Epidermal melanocyte (primary cell): ENCODE data around the gene SLC35G2.
"Not testable (repeated sequence)": the region's sequence is repeated elsewhere in the genome, so short reads cannot be mapped to it uniquely, and the experiment has no call there.

Experiments
- DNase-seq: peaks from one replicate; pipeline ENCODE4 v3.0.0; 2011; ENCODE audit warnings: low spot score; ENCODE audit not compliant: insufficient read length

The SLC35G2 gene

DNA sequence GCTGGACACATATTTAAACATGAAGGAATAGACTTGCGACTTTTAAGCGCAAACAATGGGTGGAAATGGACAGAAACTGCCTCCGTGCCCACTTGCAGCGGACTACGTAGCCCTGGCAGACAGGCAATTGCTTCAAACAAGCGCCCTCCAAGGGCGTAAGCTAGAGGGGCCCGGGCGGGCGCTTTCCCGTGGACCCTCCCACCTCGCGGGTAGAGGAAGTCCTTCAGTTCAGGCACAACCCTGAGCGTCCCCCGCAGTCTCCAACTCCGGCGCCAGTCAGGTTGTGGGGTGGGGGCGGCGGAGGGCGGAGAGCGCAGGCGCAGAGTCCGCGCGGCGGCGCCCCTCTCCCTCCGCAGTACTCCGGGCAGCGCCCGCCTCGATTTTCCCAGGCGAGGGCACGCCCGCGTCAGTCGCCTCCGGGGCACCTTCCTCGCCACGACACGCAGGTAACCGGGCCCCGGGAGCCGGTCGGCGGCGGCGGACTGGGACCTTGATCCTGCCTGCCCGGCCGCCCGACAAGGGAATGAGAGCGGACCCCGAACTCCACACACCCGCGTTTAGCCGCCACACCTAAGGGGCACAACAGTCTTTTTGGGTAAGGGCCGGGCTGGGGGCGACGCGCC is at the start of gene SLC35G2:
Gene SLC35G2, plus strand, starts transcription at position 358 of the 623 bp plus-strand sequence. CDS start 35,335 bp downstream, outside the sequence.
- DNase-seq, result no peak

DNA sequence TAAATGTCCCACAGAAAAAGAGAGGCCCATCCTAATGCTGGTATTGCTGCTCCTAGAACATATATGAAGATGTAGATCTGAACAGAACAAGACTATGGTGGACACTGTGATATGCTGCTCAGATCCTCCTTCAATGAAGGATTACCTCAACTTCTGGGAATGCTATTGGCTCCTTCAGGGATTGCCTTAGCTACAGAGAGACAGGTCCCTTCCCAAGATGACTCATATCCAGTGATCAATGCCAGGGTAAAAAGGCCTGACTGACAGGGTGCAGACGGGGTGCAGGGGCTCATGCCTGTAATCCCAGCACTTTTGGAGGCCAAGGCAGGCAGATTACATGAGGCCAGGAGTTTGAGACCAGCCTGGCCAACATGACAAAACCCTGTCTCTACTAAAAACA is 46.2 kb upstream of the SLC35G2 start:
- no peak for DNase-seq

DNA sequence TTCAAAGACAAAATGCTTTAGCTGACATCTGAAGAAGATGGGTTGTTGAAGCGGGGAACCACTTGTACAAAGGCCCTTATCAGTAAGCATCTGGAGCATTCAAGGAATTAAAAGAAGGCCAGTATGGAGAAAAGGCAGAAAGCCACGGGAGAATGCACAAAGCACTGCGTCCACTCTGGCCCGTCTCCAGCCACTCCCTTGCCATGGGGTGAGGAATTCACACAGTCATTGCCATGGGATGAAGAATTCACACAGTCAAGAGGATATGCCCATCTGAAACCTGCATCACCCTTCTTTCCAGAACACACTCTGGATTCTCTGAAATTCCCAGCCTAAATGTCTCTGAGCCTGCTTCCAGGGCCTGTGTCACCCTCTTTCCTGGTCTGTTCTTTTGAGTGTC is 40.1 kb upstream of the SLC35G2 start:
- DNase-seq, result no peak

DNA sequence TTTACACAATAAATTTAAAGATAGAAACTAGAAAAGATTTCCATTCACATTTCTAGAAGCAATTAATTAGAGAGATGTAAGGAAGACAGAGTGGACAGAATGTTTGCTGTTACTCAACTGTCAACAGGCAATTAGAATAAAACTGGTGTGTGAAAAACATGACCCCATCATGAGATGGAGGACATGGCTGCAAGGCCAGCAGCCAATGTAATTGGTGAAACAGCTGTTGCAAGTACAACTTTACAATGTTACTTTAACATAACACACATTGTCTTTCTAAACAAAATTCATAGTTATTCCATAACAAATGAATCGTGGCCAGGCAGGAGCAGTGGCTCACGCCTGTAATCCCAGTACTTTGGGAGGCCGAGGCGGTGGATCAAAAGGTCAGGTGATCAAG is 38.2 kb upstream of the SLC35G2 start:
- DNase-seq, result no peak

DNA sequence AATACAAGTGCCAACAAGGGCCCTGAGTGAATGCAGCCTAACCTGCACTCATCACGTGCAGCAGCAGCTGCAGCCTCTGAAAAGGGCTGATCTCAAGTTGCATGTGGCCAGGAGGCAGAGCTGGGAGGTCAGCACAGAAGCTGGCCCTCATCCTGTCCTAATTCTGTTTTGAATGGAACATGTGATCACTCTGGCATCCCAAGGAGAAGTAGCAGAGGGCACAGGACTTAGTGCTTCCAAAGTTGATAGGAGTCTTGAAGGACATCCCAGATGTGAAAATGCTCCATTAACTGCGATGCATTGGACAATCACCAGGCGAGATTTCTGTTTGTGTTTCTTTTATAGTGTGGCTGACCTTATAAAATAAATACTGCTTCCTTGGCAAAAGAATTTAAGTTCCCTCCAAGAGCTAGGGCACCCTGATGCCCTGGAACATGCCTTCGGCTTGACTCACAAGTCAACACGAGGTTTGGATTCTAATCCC is 35.2 kb upstream of the SLC35G2 start:
- DNase-seq, result no peak

DNA sequence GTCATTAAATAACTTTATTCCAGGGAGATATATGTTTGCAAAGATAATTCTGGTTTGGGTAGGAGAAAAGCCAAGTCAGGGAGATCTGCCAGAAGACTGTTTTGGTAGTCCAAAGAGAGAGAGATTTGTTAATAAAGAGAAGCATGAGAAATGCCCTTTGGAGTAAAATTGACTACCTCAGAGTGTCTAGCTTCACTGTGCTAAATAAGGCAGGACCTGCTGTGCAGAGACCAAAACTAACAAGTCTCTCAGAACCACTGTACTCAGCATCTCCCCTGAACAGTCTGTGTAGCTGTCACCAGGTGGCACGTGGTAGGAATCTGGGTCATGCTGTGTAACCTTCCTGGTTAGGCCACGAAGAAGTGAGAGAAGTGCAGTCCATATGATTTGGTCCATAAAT is 31.6 kb upstream of the SLC35G2 start:
- DNase-seq, result no peak

DNA sequence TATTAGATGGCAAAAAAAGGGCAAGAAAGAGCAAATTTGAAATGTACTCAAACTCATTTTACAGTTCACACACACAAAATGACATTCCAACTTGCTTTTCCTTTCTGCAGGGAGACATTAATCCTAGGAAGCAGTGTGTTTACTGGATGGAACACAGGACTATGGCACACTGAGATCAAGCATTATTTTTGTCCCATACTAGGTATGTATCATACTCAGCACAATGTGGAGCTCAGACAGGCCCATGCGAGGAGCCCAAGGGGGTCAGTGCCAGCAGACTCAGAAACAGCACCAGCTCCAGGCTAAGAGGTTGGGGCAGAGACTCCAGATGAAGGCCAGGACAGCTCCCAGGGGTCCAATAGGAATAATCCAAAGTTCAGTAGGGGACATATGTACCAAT is 30.8 kb upstream of the SLC35G2 start:
- DNase-seq, result no peak

DNA sequence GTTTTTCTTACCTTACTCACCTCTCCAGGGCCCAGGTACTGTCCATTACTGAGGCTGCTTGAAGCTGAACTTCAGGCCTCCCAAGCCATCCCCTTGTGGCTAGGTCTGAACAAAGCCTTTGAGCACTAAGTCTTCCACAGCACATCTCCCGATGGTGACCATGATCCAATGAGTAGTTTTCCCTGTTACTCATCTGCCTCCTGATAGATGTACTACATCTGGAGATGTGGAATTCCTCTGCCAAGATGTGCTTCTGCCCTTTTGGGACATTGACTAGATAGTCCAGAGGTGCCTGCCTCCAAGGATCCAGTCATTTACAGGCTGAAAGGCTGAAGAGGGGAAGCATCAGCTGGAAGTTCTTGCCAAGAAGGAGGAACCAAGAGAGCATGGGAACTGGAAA is 28.9 kb upstream of the SLC35G2 start:
- no peak for DNase-seq

DNA sequence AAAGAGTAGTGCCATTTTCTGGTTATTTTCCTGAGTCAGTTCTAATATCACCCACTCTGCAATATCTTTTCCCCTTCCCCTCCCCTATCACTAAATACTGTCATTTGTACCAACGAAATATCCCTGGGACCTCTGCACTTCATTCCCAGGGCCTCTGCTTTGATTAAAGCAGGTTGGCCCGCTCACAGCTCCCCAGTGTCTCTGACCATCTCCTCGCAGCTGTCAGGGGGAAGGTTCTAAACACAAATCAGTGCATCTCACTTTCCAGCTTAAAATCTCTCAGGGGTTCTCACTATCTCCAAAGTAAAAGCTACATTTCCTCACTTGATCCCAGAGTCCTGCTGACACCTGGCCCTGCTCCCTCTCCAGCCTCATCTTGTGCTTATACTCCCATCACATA is 28.1 kb upstream of the SLC35G2 start:
- no peak for DNase-seq

DNA sequence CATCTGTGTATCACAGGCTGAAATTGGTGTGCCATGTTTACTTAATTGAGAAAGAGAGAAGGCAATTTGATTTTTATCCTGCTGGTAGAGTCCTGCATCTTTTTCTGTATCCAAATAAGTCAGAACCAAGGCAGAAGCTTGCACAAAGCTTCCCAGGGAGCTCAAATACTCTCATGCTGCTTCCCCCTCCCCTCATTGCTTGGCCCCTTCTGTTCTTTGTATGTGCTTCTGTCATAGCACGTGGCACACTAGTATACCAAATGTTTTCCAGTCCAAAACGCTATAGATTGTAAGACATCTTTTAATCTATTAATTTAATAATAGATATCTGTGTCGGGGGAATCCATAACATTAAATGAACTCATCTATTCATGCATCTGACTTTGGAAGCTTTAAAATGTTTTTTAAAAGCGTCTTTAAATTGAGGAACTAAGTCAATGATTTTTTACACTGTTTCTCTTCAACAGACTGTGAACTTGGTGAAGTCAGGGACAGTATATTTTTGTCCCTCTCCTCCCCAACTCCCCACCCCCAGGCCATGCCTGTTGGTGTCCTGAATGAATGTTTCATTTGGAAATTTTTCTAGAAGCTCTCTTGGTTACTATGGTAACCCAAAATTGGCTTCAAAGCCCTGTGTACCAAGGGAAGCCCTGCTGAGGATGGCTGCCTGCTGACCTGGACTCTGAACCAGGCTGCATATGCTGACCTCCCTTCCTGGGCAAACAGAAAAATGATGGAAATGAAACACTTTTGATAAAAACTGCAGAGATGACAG is 26.2 kb upstream of the SLC35G2 start:
- no peak for DNase-seq

DNA sequence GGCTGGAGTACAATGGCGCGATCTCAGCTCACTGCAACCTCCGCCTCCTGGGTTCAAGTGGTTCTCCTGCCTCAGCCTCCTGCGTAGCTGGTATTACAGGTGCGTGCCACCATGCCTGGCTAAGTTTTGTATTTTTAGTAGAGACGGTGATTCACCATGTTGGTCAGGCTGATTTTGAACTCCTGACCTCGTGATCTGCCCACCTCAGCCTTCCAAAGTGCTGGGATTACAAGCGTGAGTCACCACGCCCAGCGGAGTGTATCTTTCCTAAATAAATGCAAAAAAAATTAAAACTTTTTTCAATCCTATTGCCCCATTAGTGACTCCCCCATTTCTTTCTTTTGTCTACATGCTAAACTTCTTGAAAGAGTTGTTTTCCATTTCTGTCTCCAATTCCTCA is 17.8 kb upstream of the SLC35G2 start:
- DNase-seq, result not testable (repeated sequence)

DNA sequence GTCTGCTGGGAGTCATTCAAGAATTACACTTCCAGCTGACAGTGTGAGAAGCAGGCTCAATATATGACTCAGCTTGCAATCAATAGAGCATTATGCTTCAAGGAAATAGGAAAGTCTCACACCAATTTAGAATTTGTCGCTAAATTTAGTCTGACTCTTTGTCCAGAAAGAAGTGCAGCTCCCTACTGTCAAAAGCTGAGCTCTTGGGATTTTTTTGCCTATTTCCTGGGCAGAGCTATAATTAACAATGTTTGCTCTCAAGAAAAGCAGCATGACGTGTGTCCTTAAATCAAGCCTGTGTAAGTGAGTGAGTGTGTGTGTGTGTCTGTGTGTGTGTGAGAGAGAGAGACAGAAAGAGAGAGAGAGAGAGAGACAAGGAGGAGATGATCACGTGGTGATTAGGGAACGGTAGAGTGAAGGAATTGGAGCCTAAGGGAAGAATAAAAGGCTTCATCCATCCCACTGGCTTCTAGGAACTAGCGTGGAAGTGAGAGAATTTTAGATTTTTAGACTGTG is 16.4 kb upstream of the SLC35G2 start:
- DNase-seq, result peak; percentile 42

DNA sequence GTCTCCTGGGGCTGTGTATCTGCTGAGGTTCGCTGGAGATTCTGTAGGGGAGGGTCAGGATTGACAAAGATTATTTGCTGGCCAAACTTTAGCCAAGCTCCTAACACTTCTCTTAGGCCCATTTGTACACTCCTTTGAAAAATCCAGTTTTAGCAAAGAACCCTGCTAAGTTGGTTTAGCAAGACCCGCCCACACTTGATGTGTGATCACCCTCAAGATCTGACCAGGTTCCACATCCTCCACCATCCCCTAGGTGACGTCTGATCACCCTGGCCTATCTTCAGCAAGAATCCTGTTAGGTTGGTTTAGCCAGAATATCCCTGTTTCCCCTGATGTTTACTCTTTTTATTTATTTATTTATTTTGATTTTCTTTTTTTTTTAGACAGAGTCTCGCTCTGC is 14.8 kb upstream of the SLC35G2 start:
- no peak for DNase-seq

DNA sequence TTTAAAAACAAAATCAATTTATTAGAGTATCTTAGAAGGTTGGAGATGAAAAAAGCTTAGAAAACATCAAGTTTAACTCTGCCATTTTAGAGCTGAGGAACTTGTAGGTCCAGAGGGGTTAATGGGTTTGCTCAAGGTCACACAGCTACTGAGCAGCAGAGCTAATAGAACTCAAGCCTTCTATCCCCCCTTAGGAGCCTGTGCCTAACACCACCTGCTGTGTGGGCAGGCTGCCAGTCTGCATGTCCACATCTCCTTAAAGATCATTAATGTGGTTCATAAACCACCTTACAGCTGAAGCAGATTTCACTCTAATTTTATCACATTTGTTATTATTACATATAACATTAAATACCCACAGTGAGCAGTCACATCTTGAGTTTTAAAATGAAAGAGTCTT is 14.1 kb upstream of the SLC35G2 start:
- DNase-seq, result no peak

DNA sequence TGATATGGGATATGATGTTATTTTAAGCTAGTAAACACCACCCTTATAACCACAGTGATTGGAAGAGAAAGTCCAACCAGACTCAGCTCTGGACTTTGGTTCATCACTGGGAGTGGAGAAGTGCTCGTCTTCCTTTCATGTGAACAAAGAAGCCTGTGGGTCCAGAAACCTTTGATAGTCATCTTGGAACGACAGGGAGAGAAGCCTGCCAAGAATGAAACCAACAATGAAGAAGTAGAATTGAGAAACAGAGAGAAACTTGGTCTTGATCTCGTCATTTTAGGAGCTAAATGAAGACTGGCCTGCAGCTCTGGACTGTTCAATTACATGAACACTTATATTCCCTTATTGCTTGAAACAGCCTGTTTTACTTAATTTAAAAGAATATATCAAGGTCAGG is 13.1 kb upstream of the SLC35G2 start:
- no peak for DNase-seq

DNA sequence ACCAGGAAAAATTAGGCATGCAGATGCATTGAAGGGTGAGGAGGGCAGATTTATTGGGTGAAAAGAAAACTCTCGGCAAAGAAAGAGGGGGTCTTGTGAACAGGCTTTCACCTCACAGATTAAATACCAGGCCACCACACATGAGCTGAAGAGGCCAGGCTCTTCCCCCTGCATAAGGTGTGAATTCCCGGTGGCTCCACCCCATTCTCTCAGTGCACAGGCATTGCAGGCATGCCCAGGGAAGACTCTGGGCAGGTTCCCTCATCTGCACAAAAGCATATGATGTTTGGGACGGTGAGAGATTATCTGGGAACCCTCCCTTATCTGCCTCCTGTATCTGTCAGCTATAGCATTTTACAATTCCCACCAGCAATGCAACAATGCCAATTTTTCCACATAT is 7.2 kb upstream of the SLC35G2 start:
- no peak for DNase-seq

DNA sequence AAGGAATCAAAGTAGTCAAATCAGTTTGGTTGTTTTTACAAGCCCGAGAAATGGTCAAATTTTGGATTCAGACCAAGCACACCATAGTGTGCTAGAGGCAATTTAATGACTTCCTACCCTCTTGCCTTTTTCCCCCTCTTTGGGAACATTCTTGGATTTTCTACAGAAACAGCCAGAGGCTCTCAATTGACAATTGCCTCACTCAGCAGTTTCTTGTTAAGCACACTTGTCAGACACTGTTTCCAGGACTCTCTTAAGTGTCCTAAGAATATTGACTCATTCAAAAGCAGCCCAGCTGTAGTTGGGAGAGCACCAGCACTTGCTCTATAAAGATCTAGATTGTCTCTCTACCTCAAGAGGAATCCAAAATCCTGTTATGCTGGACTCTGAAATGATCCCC is 1.5 kb upstream of the SLC35G2 start:
- no peak for DNase-seq

DNA sequence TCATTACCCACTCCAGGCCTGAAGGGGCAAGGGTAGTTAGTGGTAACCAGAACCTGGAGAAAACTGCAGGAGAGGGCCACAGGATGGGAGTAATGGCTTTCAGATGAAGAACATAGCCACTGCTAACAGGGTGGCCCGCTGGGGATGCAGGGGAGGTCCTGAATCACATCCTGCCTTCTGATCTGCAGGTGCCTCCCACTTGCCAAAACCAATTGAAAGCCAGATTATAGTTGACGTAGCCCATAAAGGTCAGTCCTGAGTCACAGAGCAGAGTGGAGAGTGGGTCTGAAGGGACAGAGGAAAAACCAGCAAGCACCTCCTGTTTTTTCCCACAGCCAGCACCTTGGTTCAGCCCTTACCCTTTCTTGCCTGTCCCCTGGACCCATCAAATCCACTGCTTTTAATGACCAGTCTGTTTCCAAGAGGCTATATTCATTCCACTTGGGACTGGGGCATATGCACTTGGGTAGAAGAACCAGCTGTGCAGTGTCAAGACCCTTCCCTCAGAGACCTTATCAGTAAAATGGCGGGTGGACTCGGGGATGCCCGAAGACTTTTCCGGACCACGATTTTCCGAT is 646 bp upstream of the SLC35G2 start:
- no peak for DNase-seq

DNA sequence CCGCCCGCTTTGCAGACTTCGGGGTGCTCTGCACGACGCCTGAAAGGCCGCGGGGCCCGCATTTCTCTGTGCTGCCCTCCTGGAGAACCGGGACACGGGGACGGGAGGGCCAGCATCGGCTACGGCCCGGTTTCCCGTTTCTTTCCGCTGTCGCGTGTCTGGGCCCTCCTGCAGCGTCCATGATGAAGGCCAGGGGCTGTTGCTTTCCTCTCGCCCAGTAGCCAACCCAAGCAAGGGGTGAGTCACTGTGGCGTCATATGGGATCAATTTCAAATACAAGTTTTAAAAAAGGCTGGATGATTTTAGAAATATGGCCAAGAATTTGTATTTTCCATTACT is 435 bp downstream of the SLC35G2 start:
- DNase-seq, result no peak

DNA sequence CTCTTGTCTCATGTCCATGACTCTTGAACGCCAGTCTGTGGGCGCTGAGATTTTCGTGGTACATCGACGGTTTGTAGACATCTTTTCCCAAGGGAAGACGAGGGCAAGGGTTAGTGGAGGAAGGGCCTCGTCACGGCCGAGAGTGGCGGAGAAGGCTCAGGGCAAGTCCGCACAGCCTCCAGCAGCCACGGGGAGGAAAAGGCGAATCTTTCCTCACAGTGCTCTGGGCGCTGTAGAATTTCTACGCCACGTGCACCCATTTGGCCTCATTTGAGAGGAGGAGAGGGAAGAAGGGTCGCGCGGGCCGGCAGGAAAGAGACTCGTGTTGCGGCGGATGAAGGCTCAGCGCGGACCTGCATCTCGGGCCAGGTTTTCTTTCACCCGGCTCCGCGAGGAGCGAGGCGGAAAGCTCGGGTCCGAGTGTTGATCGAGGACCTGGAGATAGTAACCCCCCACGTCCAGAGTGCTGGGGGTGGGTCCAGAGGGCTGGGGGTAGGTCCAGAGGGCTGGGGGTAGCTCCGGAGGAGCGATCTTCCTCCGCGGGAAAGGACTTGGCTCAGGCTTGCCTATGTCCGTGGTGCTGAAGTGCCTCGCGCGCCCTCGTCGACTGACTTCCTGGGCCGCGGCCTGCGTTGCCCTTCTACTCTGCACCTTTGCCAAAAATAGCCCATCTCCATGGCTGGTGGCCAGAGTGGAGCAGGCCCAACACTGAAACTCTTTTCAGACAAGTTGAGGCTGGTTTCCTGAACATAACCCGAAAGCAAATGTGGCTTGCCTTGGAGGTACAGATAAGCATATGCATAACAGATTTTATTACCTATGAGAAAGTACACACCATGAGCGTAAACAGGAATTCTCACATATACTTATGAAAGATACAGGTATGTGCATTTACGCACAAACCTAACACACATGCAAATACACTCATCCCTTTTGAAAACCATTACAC is 1.1 kb downstream of the SLC35G2 start:
- DNase-seq, result no peak

DNA sequence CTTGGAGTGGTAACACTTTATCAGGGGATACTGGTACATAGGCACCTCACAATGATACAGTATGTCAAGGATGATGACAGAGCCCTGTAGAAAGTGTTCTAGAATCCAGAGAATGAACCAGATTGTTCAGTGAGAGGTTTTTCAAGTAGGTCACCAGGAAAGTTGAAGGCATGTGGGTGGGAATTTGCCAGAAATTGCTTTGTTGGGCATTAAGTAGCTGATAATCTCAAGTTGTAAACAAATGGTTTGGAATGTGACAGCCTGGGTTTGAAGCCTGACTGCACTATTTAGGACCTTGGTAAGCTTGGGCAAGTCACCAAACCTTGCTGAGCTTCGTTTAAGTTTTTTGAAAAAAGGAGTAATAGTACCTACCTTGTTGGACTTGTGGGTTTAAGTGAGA is 12.5 kb downstream of the SLC35G2 start:
- no peak for DNase-seq
